Panc1 (cell line): ENCODE results near the gene CYP26B1. TPM values are rescaled to one million over a fixed set of nuclear protein-coding genes. Genes with fewer than 3 reads are reported as not detected.

Experiments used
- ATAC-seq: fragments of 200-7000 bp; cut with Tn5 transposase; 2 replicates; pipeline ENCODE4 v1.9.1; 2020; ENCODE audit warnings: mild to moderate bottlenecking, moderate library complexity
- BruUV-seq: library from RNA; stranded (reverse); fragments of 400-500 nt; replicated peaks from 2 replicates; lab custom pipeline; 2021; lab: Mats Ljungman, UMichigan
- CTCF ChIA-PET: fragments of 300-600 bp; sonication (Branson Sonifier 250); formaldehyde crosslinking; loops from one replicate; lab custom pipeline; 2022; ENCODE audit warnings: antibody characterized with exemption; lab: Charles Lee
- POLR2A ChIA-PET: fragments of 300-600 bp; sonication (Branson Sonifier 250); formaldehyde crosslinking; loops from one replicate; lab custom pipeline; 2022; ENCODE audit warnings: antibody characterized with exemption; lab: Charles Lee
- DNase-seq: peaks from one replicate; pipeline ENCODE4 v3.0.0-alpha.2; 2010; ENCODE audit warnings: low read depth, low spot score
- H3K27ac ChIP-seq: 2 replicates; pipeline ENCODE4 v1.5.1; 2011; ENCODE audit warnings: mild to moderate bottlenecking, low read length, inconsistent platforms
- H3K27me3 ChIP-seq: fragments of 200-500 bp; sonication (Bioruptor generic); 2 replicates; pipeline ENCODE4 v1.6.0; 2014; ENCODE audit warnings: low read length, inconsistent platforms; ENCODE audit not compliant: control insufficient read depth, insufficient read depth
- H3K36me3 ChIP-seq: fragments of 200-500 bp; sonication (Bioruptor generic); 2 replicates; pipeline ENCODE4 v1.5.1; 2014; ENCODE audit warnings: inconsistent platforms, mild to moderate bottlenecking, low read length, moderate library complexity; ENCODE audit not compliant: control insufficient read depth, insufficient read depth
- H3K4me1 ChIP-seq: 2 replicates; pipeline ENCODE4 v1.5.1; 2011; ENCODE audit warnings: inconsistent platforms, mild to moderate bottlenecking, low read length, moderate library complexity; ENCODE audit not compliant: control insufficient read depth, insufficient read depth
- H3K4me3 ChIP-seq, 2 experiments: 2 replicates each; pipeline ENCODE4 v1.5.1; 2011 to 2012; ENCODE audit warnings: low read depth in 2 of 2, low read length in 2 of 2, mild to moderate bottlenecking in 2 of 2, inconsistent platforms in 1 of 2, moderate library complexity in 1 of 2
- H3K9me3 ChIP-seq: fragments of 200-500 bp; sonication (Bioruptor generic); 2 replicates; pipeline ENCODE4 v1.5.1; 2014; ENCODE audit warnings: low read depth, mild to moderate bottlenecking, inconsistent platforms, low read length, moderate library complexity; ENCODE audit not compliant: control insufficient read depth, insufficient read depth
- CTCF ChIP-seq: fragments of 450-650 bp; IDR thresholded peaks from 2 replicates; pipeline ENCODE4 v1.5.1; 2017; ENCODE audit warnings: mild to moderate bottlenecking
- POLR2AphosphoS5 ChIP-seq: IDR thresholded peaks from 2 replicates; pipeline ENCODE4 v1.6.1; 2012; ENCODE audit warnings: mild to moderate bottlenecking, low read depth, low read length, moderate library complexity
- SIN3A ChIP-seq: IDR thresholded peaks from 2 replicates; pipeline ENCODE4 v1.6.1; 2012; ENCODE audit warnings: low read depth, mild to moderate bottlenecking, low read length, moderate library complexity, borderline replicate concordance; ENCODE audit not compliant: insufficient read depth
- TCF7L2 ChIP-seq: IDR thresholded peaks from 2 replicates; pipeline ENCODE4 v1.6.1; 2011; ENCODE audit warnings: mild to moderate bottlenecking, low read depth, low read length, inconsistent platforms
- in situ Hi-C: cut with HindIII; loops from 2 replicates; pipeline ENCODE4 v1.10.0; 2016; ENCODE audit warnings: low sequenced_read_pairs, low pct_unique_long_range_greater_than_20kb
- intact Hi-C: fragments of 100-400 bp; cut with micrococcal nuclease; formaldehyde crosslinking; loops from one replicate; pipeline ENCODE4 v1.10.0; 2022; ENCODE audit not compliant: unreplicated experiment
- total RNA-seq: library from RNA; stranded (reverse); gene quantifications from one replicate; pipeline ENCODE4 v1.2.1, GENCODE V29; 2021; ENCODE audit not compliant: unreplicated experiment
- TF ChIP-seq, protein P1 (sequence below), 2 experiments: IDR thresholded peaks; 2 replicates each; pipeline ENCODE4 v1.6.1; 2011 to 2012; ENCODE audit warnings: low read depth in 2 of 2, control low read depth in 1 of 2, low read length in 1 of 2, mild to moderate bottlenecking in 1 of 2, moderate library complexity in 1 of 2; ENCODE audit not compliant: insufficient read depth in 1 of 2

Gene CYP26B1
- total RNA-seq, 1 experiment from 2014 or later, result 12.3 TPM

- no peak overlapping the region for H3K4me3 ChIP-seq
- in situ Hi-C loops (no loop called here), intact Hi-C loops (no loop called here)
- ATAC-seq (no peak), DNase-seq (no peak)
- peaks cover 7% of the 10 kb centered on the region for H3K4me1 ChIP-seq
- BruUV-seq, result no TSS peak
- no peaks in the 10 kb centered on the region for H3K27me3 ChIP-seq
- H3K36me3 ChIP-seq, result no peaks in the 10 kb centered on the region; the same call in 1 of the 2 replicates
- no peaks in the 10 kb centered on the region for H3K9me3 ChIP-seq
- no peak overlapping the region for H3K27ac ChIP-seq
- ChIA-PET POLR2A (no interaction called here), CTCF (interaction anchor here (0.6 kb wide), 2 partner anchors 436 to 708 kb away, joined by 3 read pairs; no protein-coding TSS in a partner anchor)
- TF ChIP-seq, protein P1, sequence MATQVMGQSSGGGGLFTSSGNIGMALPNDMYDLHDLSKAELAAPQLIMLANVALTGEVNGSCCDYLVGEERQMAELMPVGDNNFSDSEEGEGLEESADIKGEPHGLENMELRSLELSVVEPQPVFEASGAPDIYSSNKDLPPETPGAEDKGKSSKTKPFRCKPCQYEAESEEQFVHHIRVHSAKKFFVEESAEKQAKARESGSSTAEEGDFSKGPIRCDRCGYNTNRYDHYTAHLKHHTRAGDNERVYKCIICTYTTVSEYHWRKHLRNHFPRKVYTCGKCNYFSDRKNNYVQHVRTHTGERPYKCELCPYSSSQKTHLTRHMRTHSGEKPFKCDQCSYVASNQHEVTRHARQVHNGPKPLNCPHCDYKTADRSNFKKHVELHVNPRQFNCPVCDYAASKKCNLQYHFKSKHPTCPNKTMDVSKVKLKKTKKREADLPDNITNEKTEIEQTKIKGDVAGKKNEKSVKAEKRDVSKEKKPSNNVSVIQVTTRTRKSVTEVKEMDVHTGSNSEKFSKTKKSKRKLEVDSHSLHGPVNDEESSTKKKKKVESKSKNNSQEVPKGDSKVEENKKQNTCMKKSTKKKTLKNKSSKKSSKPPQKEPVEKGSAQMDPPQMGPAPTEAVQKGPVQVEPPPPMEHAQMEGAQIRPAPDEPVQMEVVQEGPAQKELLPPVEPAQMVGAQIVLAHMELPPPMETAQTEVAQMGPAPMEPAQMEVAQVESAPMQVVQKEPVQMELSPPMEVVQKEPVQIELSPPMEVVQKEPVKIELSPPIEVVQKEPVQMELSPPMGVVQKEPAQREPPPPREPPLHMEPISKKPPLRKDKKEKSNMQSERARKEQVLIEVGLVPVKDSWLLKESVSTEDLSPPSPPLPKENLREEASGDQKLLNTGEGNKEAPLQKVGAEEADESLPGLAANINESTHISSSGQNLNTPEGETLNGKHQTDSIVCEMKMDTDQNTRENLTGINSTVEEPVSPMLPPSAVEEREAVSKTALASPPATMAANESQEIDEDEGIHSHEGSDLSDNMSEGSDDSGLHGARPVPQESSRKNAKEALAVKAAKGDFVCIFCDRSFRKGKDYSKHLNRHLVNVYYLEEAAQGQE (IDR thresholded peaks at IDR 0.05; ENCODE audit: insufficient read depth in 1 of 2, low read depth in 2 of 2, low read length in 1 of 2), result no peak
- TF ChIP-seq CTCF (no peak), TCF7L2 (no peak), POLR2AphosphoS5 (no peak), SIN3A (no peak)
Measured at GRCh38 chr2:72139874-72140620, 7.6 kb downstream of the CYP26B1 start.

- ATAC-seq (no peak), DNase-seq (no peak)
- Histone ChIP-seq H3K4me3 (no peak overlapping the region), H3K27ac (no peak overlapping the region), H3K36me3 (no peaks in the 10 kb centered on the region; the same call in 1 of the 2 replicates), H3K4me1 (peaks cover 7% of the 10 kb centered on the region), H3K9me3 (no peaks in the 10 kb centered on the region), H3K27me3 (no peaks in the 10 kb centered on the region)
- POLR2A ChIA-PET, result no interaction called here
- TF ChIP-seq CTCF (no peak), TCF7L2 (no peak), POLR2AphosphoS5 (no peak), SIN3A (no peak)
- TF ChIP-seq, protein P1 (IDR thresholded peaks at IDR 0.05; ENCODE audit: insufficient read depth in 1 of 2, low read depth in 2 of 2, low read length in 1 of 2), result no peak
- CTCF ChIA-PET, result interaction anchor here (0.6 kb wide), 1 partner anchor 436 kb away, joined by 3 read pairs; no protein-coding TSS in a partner anchor
- in situ Hi-C loops, result no loop called here
- BruUV-seq, result no TSS peak
- intact Hi-C loops, result no loop called here
Measured at GRCh38 chr2:72139471-72139873, 8.2 kb downstream of the CYP26B1 start.
